ENCODE results near the gene RLN3. TPM values are rescaled to one million over a fixed set of nuclear protein-coding genes. Genes with fewer than 3 reads are reported as not detected.
"Not testable (repeated sequence)": the region's sequence is repeated elsewhere in the genome, so short reads cannot be mapped to it uniquely, and the experiment has no call there.

Gene RLN3
- total RNA-seq, 1 donor from 2014 or later, result not detected

DNA sequence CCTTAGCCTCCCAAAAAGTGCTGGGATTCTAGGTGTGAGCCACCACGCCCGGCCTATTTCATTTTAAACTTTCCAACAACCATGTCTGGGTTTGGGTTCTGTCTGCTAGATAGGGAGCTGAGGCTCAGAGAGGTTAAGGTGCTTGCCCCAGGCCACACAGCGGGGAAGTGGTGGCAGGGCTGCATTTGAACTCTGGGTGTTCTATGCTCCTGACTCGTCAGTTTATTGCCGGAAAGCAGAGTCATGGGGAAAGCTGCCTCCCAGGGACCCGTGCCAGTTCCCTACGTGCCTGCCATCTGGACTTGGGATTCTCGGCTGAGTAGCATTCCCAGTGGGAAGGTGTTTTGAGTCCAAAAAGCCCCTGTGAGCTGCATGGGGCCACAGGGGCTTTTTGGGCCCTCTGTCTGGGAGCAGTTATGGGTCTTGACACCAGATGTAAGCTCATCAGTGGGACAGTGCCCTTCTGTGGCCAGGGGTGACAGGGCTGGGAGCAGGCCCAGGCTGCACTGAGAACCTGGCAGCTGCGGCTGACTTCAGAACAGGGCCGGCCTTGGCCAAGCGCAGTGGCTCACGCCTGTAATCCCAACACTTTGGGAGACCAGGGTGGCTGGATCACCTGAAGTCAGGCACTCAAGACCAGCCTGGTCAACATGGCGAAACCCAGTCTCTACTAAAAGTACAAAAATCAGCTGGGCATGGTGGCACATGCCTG is 32.8 kb upstream of the RLN3 start:
- DNase-seq, result no peak

GRCh38 chr19:13995878-13996765 is 31.8 kb upstream of the RLN3 start:
- no peak for DNase-seq

DNA sequence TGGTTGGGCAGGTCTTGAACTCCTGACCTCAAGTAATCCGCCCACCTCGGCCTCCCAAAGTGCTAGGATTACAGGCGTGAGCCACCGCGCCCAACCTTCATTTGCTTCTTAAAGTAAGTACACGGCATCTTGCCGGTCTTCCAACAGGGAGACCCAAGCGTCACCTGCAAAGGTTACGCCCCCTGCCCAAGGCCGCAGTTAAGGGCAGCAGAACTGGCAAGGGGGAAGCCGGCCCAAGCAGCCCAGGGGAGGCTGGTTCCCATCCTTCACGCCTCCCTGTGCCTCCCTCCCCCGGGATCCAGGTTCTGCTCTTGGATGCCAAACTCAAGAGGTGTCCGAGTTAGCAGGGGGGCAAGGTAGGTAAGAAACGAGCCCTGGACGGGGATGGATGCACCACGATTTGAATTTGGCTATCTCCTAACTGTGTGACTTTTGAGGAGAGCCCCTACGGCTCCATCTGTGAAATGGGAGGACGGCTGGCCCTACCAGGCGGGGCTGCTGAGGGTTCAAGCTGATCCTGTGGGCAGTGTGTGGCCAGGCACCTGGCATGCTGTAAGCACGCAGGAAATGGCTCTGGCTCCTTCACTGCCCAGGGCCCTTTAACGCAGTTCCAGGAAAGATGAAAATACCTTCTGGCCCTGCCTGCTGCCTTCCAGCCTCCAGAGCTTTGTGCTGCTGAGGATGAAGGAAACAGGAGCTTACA is 30.9 kb upstream of the RLN3 start:
- DNase-seq, result no peak

DNA sequence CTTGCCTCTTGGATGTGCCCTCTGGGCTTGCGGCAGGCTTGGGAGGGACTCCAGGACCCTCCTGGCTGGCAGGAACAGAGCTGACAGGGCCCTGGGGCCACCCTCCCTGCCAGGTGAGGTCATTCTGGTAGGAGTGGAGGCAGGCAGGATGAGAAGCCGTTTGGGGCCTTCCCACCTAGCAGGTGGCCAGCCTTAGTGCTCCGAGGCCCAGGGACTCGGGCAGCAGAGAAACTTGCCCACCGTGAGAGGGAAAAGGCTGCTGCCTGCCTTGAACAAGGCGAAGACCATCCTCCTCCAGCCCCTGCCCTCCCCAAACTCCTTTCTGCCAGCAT is 30.4 kb upstream of the RLN3 start:
- no peak for DNase-seq

DNA sequence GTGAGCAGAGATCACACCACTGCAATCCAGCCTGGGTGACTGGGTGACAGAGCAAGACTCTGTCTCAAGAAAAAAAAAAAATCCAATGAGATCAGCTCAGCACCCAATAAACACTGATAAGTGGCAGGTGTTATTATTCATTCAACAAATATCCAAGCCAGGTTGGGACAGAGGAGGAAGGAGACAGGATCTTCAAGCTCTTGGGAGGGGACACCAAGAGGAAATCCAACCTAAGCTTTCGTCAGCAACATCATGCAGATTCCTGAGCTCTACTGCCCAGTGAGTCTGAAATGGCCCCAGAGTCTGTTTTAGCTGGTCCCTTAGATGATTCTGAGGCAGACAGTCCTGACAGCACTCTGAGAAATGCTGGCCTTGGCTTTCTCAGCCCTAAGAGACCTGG is 29.5 kb upstream of the RLN3 start:
- DNase-seq, result no peak

- no peak for DNase-seq
Observed at GRCh38 chr19:13999085-13999484, 28.9 kb upstream of the RLN3 start.

DNA sequence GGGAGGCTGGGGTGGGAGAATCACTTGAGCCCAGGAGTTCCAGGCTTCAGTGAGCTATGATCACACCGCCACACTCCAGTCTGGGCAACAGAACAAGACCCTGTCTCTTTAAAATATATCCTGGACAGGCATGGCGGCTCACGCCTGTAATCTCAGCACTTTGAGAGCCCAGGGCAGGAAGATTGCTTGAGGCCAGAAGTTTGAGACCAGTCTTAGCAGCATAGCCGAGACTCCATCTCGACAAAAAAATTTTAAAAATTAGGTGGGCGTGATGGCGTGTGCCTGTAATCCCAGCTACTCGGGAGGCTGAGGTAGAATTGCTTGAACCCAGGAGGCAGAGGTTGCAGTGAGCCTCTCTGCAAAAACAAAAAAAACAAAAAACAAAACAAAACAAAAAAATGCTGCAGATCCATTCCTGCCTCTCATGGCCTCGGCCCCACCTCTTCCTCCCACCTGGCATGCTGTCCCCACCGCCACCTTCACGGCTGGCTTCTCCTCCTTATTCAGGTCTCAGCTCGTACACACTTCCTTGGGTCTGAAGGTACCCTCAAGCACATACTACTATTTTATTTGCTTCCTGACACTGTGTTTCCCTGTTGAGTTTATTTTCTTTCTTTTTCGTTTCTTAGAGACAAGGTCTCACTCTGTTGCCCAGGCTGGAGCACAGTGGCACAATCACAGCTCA is 27.1 kb upstream of the RLN3 start:
- DNase-seq, result no peak

- no peak for DNase-seq
Observed at GRCh38 chr19:14002571-14003250, 25.2 kb upstream of the RLN3 start.

GRCh38 chr19:14003251-14004055 is 24.5 kb upstream of the RLN3 start:
- DNase-seq, result no peak

GRCh38 chr19:14004619-14005348 is 23.2 kb upstream of the RLN3 start:
- DNase-seq, result no peak

- DNase-seq, result peak; percentile 57
Observed at GRCh38 chr19:14005349-14006084, 22.4 kb upstream of the RLN3 start.

- peak; percentile 100 for DNase-seq
Observed at GRCh38 chr19:14006085-14006765, 21.7 kb upstream of the RLN3 start, which contains the start of gene RFX1. Gene RFX1 (minus strand): TSS chr19:14006320. CDS start chr19:13993843, 12,477 bp downstream.

DNA sequence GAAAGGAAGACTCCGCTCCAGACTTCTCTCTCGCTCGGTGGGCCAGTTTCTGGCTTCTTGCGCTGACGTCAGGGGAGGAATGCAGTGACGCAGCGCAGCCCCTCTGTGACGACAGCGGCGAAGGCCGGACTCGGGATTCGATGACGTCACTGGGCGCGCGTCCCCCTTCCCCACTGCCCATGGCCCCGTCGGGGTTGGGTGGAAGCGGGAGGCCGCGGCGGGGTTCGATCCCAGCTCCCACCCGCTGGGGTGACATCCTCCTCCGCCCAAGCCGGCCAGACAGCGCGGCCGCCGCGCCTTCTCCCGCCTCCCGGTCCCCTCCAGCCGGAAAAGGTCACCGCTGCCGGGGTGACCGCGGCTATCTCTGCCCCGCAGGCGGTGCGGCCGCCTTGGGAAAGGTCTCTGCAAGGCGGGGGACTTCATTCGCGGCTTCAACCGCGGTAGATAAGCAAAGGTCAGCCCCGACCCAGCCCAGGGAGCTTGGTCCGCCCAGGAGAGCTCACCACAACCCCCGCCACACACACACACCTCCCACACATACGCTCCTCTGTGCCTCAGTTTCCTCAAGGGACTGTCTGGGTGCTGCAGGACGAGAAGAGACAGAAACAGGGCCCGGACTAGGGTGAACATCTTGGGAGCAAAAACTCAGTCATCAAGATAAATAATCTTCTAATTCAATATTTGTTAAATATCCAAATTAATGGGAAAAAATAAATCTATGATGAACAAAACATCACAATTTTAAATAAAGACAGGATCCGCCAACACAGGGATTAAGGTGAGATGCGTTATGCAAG is 21.0 kb upstream of the RLN3 start:
- no peak for DNase-seq

- no peak for DNase-seq
Observed at GRCh38 chr19:14012378-14012915, 15.5 kb upstream of the RLN3 start.

DNA sequence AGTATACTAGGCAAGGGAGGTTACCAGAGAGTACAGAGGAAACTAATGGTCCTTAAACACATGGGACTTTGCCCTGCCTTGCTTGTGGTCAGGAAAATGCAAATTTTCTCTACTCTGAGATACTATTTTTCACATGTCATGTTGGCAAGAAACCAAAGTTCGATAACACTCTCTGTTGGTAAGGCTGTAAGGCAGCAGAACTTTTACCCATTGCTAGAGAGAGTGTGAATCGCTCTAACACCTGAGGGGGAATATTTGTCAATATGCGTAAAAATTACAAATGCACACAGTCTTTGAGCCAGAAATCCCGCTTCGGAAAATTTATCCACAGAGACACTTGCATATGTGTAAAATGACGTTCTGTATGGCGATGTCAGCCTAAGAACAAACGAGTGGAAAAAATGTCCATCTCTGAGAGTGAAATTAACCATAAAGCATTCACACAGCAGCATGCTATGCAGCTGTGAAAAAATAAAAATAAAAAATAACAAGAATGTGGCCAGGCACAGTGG is 12.4 kb upstream of the RLN3 start:
- DNase-seq, result no peak

DNA sequence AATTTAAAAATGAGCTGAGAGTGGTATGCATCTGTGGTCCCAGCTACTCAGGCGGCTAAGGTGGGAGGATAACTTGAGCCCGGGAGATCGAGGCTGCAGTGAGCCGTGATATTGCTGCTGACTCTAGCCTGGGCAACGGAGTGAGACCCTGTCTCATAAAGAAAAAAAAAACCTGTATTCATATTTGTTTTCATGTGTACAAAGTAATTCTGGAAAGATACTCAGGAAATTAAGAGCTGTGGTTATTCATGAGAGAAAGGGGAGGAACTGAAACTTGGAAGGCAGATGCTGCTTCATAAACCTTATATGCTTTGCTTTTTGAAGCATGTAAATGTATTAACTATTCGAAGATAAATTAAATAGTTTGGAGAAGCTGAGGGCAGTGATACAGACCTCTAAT is 8.8 kb upstream of the RLN3 start:
- no peak for DNase-seq

DNA sequence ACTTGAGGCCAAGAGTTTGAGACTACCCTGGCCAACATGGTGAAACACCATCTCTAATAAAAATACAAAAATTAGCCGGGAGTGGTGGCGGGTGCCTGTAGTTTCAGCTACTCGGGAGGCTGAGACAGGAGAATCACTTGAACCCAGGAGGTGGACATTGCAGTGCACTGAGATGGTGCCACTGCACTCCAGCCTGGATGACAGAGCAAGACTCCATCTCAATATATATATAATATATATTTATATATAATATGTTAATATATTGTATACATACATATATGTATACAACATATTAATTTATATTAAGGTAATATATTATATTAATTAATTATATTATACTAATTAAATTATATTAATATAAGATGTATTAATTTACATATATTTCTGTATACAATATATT is 8.2 kb upstream of the RLN3 start:
- DNase-seq, result not testable (repeated sequence)
